Activated CD8-positive, alpha-beta memory T cell treated with anti-CD3 and anti-CD28 coated beads for 48 hours (primary cell): Measurements from ENCODE around the gene DLG3.
"Not testable (repeated sequence)": the region's sequence is repeated elsewhere in the genome, so short reads cannot be mapped to it uniquely, and the experiment has no call there.

Experiments
- DNase-seq, 3 experiments: peaks; one replicate each; pipeline ENCODE4 v3.0.0-alpha.2; 2020; ENCODE audit warnings: low read depth in 2 of 3, low spot score in 2 of 3

The DLG3 gene

GRCh38 chrX:70444326-70444945 is at the start of gene DLG3:
TSS of gene DLG3 (plus strand) at chrX:70444835. CDS start at chrX:70445202, 367 bp downstream.
- no peak for DNase-seq

GRCh38 chrX:70398899-70399298 is 45.7 kb upstream of the DLG3 start:
- no peak for DNase-seq

GRCh38 chrX:70400181-70400580 is 44.5 kb upstream of the DLG3 start:
- not testable (repeated sequence) for DNase-seq

- no peak for DNase-seq
Observed at GRCh38 chrX:70402721-70403120, 41.9 kb upstream of the DLG3 start.

GRCh38 chrX:70405003-70405402 is 39.6 kb upstream of the DLG3 start:
- DNase-seq = no peak

- DNase-seq = no peak
Observed at GRCh38 chrX:70410921-70411320, 33.7 kb upstream of the DLG3 start.

- no peak for DNase-seq
Observed at GRCh38 chrX:70411475-70411874, 33.2 kb upstream of the DLG3 start.

- no peak for DNase-seq
Observed at GRCh38 chrX:70421618-70422017, 23.0 kb upstream of the DLG3 start.

- no peak for DNase-seq
Observed at GRCh38 chrX:70422851-70423341, 21.7 kb upstream of the DLG3 start, which contains the start of gene GDPD2. TSS of gene GDPD2 (plus strand) at chrX:70423314. CDS start at chrX:70424985, 1,671 bp downstream.

GRCh38 chrX:70423936-70424675 is 20.5 kb upstream of the DLG3 start:
- no peak for DNase-seq

GRCh38 chrX:70424801-70425200 is 19.8 kb upstream of the DLG3 start:
- DNase-seq = no peak

GRCh38 chrX:70426286-70427278 is 18.1 kb upstream of the DLG3 start:
- no peak for DNase-seq

GRCh38 chrX:70427365-70427764 is 17.3 kb upstream of the DLG3 start:
- no peak for DNase-seq

GRCh38 chrX:70429759-70430158 is 14.9 kb upstream of the DLG3 start:
- DNase-seq = no peak

- no peak for DNase-seq
Observed at GRCh38 chrX:70432936-70433847, 11.4 kb upstream of the DLG3 start.

- DNase-seq = peak in 2 of 3 experiments; percentile 31 to 48
Observed at GRCh38 chrX:70433848-70434351, 10.7 kb upstream of the DLG3 start.

- DNase-seq = peak in 2 of 3 experiments; percentile 18 to 48
Observed at GRCh38 chrX:70434352-70434866, 10.2 kb upstream of the DLG3 start.

- no peak for DNase-seq
Observed at GRCh38 chrX:70434914-70435586, 9.6 kb upstream of the DLG3 start.

- DNase-seq = no peak
Observed at GRCh38 chrX:70436343-70436742, 8.3 kb upstream of the DLG3 start.
